Measurements from ENCODE around the gene FGF14. TPM values are rescaled to one million over a fixed set of nuclear protein-coding genes. Genes with fewer than 3 reads are reported as not detected.

FGF14 gene
- total RNA-seq, 1 donor from 2014 or later: 0.23 TPM

- H4K20me1 ChIP-seq (ENCODE audit: insufficient read depth, low read length): no peaks in the 10 kb centered on the region
- no peaks in the 10 kb centered on the region for H3K9me3 ChIP-seq (ENCODE audit: insufficient read depth, low read depth, low read length)
- H3K4me2 ChIP-seq (ENCODE audit: low read length): no peak overlapping the region
- no peaks in the 10 kb centered on the region for H3K4me1 Mint-ChIP-seq (ENCODE audit: low read depth, unreplicated experiment)
- H3K79me2 ChIP-seq (ENCODE audit: insufficient read depth, low read length): no peaks in the 10 kb centered on the region
- no peaks in the 10 kb centered on the region for H3K36me3 ChIP-seq (ENCODE audit: insufficient read depth, low read length)
- H3K36me3 Mint-ChIP-seq (ENCODE audit: low read depth, unreplicated experiment): no peaks in the 10 kb centered on the region
- H3K4me3 ChIP-seq (ENCODE audit: insufficient read depth, low read depth, low read length): no peak overlapping the region
- peaks cover 3% of the 10 kb centered on the region for H3K27me3 ChIP-seq (ENCODE audit: insufficient read depth, low read length)
- no peak overlapping the region for H3K4me3 Mint-ChIP-seq (ENCODE audit: unreplicated experiment)
- H3K9me3 Mint-ChIP-seq (ENCODE audit: unreplicated experiment): no peaks in the 10 kb centered on the region
- FAIRE-seq (no peak), DNase-seq (ENCODE audit: low read depth) (no peak)
- no peaks in the 10 kb centered on the region for H3K4me1 ChIP-seq (ENCODE audit: insufficient read depth, low read length)
- TF ChIP-seq CTCF (IDR thresholded peaks at IDR 0.05; ENCODE audit: insufficient read depth, low read depth, low read length): no peak
- TF ChIP-seq EZH2 (IDR thresholded peaks at IDR 0.05; ENCODE audit: insufficient read depth, low read length): no peak
- H2AFZ ChIP-seq (ENCODE audit: low read depth, low read length): no peak overlapping the region
- H3K27ac Mint-ChIP-seq (ENCODE audit: unreplicated experiment): no peak overlapping the region
- no peak overlapping the region for H3K27ac ChIP-seq (ENCODE audit: low read depth, low read length)
- peaks cover 8% of the 10 kb centered on the region for H3K27me3 Mint-ChIP-seq (ENCODE audit: low read depth, unreplicated experiment)
- no peak overlapping the region for H3K9ac ChIP-seq (ENCODE audit: low read length)
Observed at GRCh38 chr13:101942535-101943157, 459.2 kb downstream of the FGF14 start.

DNA sequence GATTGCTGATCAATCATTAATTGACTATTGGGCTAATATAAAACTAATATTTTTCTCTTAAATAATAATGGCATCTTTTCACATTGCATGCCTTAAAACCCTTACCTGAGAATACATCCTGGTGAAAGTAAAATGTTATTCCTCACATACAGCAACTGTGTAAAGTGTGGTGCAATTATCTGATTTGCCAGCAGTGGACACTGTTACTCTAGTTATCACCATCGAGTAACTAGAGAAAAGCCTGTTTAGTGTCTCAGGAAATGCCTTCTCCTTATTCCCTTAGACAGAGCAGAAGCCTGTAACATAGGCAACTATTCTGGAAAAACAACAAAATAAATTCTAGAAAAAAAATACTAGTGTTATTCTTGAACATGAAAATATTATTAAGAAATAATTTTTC is 459.8 kb downstream of the FGF14 start:
- no peak overlapping the region for H3K27ac ChIP-seq (ENCODE audit: low read depth, low read length)
- H3K4me3 ChIP-seq (ENCODE audit: insufficient read depth, low read depth, low read length): no peak overlapping the region
- H3K4me3 Mint-ChIP-seq (ENCODE audit: unreplicated experiment): no peak overlapping the region
- no peak overlapping the region for H3K9ac ChIP-seq (ENCODE audit: low read length)
- H4K20me1 ChIP-seq (ENCODE audit: insufficient read depth, low read length): no peaks in the 10 kb centered on the region
- peaks cover 3% of the 10 kb centered on the region for H3K27me3 ChIP-seq (ENCODE audit: insufficient read depth, low read length)
- H3K27me3 Mint-ChIP-seq (ENCODE audit: low read depth, unreplicated experiment): peaks cover 8% of the 10 kb centered on the region
- H2AFZ ChIP-seq (ENCODE audit: low read depth, low read length): no peak overlapping the region
- DNase-seq (ENCODE audit: low read depth) (peak; percentile 4), FAIRE-seq (peak; percentile 39)
- H3K4me2 ChIP-seq (ENCODE audit: low read length): no peak overlapping the region
- TF ChIP-seq EZH2 (IDR thresholded peaks at IDR 0.05; ENCODE audit: insufficient read depth, low read length) (no peak), CTCF (IDR thresholded peaks at IDR 0.05; ENCODE audit: insufficient read depth, low read depth, low read length) (peak; percentile 89)
- no peak overlapping the region for H3K27ac Mint-ChIP-seq (ENCODE audit: unreplicated experiment)
- H3K4me1 Mint-ChIP-seq (ENCODE audit: low read depth, unreplicated experiment): no peaks in the 10 kb centered on the region
- no peaks in the 10 kb centered on the region for H3K36me3 ChIP-seq (ENCODE audit: insufficient read depth, low read length)
- no peaks in the 10 kb centered on the region for H3K9me3 Mint-ChIP-seq (ENCODE audit: unreplicated experiment)
- H3K4me1 ChIP-seq (ENCODE audit: insufficient read depth, low read length): no peaks in the 10 kb centered on the region
- H3K9me3 ChIP-seq (ENCODE audit: insufficient read depth, low read depth, low read length): no peaks in the 10 kb centered on the region
- H3K36me3 Mint-ChIP-seq (ENCODE audit: low read depth, unreplicated experiment): no peaks in the 10 kb centered on the region
- no peaks in the 10 kb centered on the region for H3K79me2 ChIP-seq (ENCODE audit: insufficient read depth, low read length)

GRCh38 chr13:101941095-101941783 is 460.6 kb downstream of the FGF14 start:
- Histone ChIP-seq H3K36me3 (ENCODE audit: insufficient read depth, low read length) (no peaks in the 10 kb centered on the region), H3K9me3 (ENCODE audit: insufficient read depth, low read depth, low read length) (no peaks in the 10 kb centered on the region), H3K27ac (ENCODE audit: low read depth, low read length) (no peak overlapping the region), H4K20me1 (ENCODE audit: insufficient read depth, low read length) (no peaks in the 10 kb centered on the region), H3K4me1 (ENCODE audit: insufficient read depth, low read length) (no peaks in the 10 kb centered on the region), H3K4me2 (ENCODE audit: low read length) (no peak overlapping the region), H3K4me3 (ENCODE audit: insufficient read depth, low read depth, low read length) (no peak overlapping the region), H2AFZ (ENCODE audit: low read depth, low read length) (no peak overlapping the region), H3K9ac (ENCODE audit: low read length) (no peak overlapping the region), H3K79me2 (ENCODE audit: insufficient read depth, low read length) (no peaks in the 10 kb centered on the region), H3K27me3 (ENCODE audit: insufficient read depth, low read length) (peaks cover 3% of the 10 kb centered on the region)
- H3K27me3 Mint-ChIP-seq (ENCODE audit: low read depth, unreplicated experiment): peaks cover 8% of the 10 kb centered on the region
- no peak for DNase-seq (ENCODE audit: low read depth)
- no peak overlapping the region for H3K4me3 Mint-ChIP-seq (ENCODE audit: unreplicated experiment)
- no peak overlapping the region for H3K27ac Mint-ChIP-seq (ENCODE audit: unreplicated experiment)
- H3K4me1 Mint-ChIP-seq (ENCODE audit: low read depth, unreplicated experiment): no peaks in the 10 kb centered on the region
- no peaks in the 10 kb centered on the region for H3K9me3 Mint-ChIP-seq (ENCODE audit: unreplicated experiment)
- FAIRE-seq: no peak
- no peaks in the 10 kb centered on the region for H3K36me3 Mint-ChIP-seq (ENCODE audit: low read depth, unreplicated experiment)
- TF ChIP-seq CTCF (IDR thresholded peaks at IDR 0.05; ENCODE audit: insufficient read depth, low read depth, low read length) (peak; percentile 21), EZH2 (IDR thresholded peaks at IDR 0.05; ENCODE audit: insufficient read depth, low read length) (no peak)

Data from astrocyte (in vitro differentiated cells and primary cell).